Measurements from ENCODE around the gene TBR1. TPM values are rescaled to one million over a fixed set of nuclear protein-coding genes. Genes with fewer than 3 reads are reported as not detected.

Gene TBR1
- total RNA-seq, 1 donor from 2014 or later = 0.05 TPM

GRCh38 chr2:161434118-161434517, 18.0 kb downstream of the TBR1 start:
- Mint-ChIP-seq H3K36me3 (ENCODE audit: low read depth) (no peaks in the 10 kb centered on the region), H3K27me3 (ENCODE audit: low read depth) (peaks cover 59% of the 10 kb centered on the region), H3K4me1 (peaks cover 9% of the 10 kb centered on the region), H3K4me3 (no peak overlapping the region), H3K27ac (ENCODE audit: unreplicated experiment) (no peak overlapping the region), H3K9me3 (no peaks in the 10 kb centered on the region)
- no peak for DNase-seq (ENCODE audit: low read depth, low spot score)
- TF ChIP-seq CTCF (conservative IDR thresholded peaks at IDR 0.05) = no peak

GRCh38 chr2:161436411-161436810, 20.3 kb downstream of the TBR1 start:
- H3K4me3 Mint-ChIP-seq = no peak overlapping the region
- no peak overlapping the region for H3K27ac Mint-ChIP-seq (ENCODE audit: unreplicated experiment)
- peaks cover 48% of the 10 kb centered on the region for H3K27me3 Mint-ChIP-seq (ENCODE audit: low read depth)
- H3K36me3 Mint-ChIP-seq (ENCODE audit: low read depth) = no peaks in the 10 kb centered on the region
- TF ChIP-seq CTCF (conservative IDR thresholded peaks at IDR 0.05) = no peak
- DNase-seq (ENCODE audit: low read depth, low spot score) = no peak
- no peaks in the 10 kb centered on the region for H3K9me3 Mint-ChIP-seq
- H3K4me1 Mint-ChIP-seq = peaks cover 8% of the 10 kb centered on the region

- Mint-ChIP-seq H3K4me1 (no peaks in the 10 kb centered on the region), H3K27me3 (ENCODE audit: low read depth) (peaks cover 44% of the 10 kb centered on the region), H3K36me3 (ENCODE audit: low read depth) (no peaks in the 10 kb centered on the region), H3K27ac (ENCODE audit: unreplicated experiment) (no peak overlapping the region), H3K9me3 (no peaks in the 10 kb centered on the region), H3K4me3 (no peak overlapping the region)
- no peak for DNase-seq (ENCODE audit: low read depth, low spot score)
- TF ChIP-seq CTCF (conservative IDR thresholded peaks at IDR 0.05) = no peak
Measured at GRCh38 chr2:161438598-161438997, 22.5 kb downstream of the TBR1 start.

- H3K27me3 Mint-ChIP-seq (ENCODE audit: low read depth) = peaks cover 23% of the 10 kb centered on the region
- DNase-seq (ENCODE audit: low read depth, low spot score) = no peak
- H3K4me3 Mint-ChIP-seq = no peak overlapping the region
- H3K27ac Mint-ChIP-seq (ENCODE audit: unreplicated experiment) = no peak overlapping the region
- no peaks in the 10 kb centered on the region for H3K9me3 Mint-ChIP-seq
- no peak for TF ChIP-seq CTCF (conservative IDR thresholded peaks at IDR 0.05)
- H3K36me3 Mint-ChIP-seq (ENCODE audit: low read depth) = no peaks in the 10 kb centered on the region
- H3K4me1 Mint-ChIP-seq = no peaks in the 10 kb centered on the region
Measured at GRCh38 chr2:161445097-161445496, 29.0 kb downstream of the TBR1 start.

GRCh38 chr2:161448431-161448830, 32.3 kb downstream of the TBR1 start:
- no peak overlapping the region for H3K4me3 Mint-ChIP-seq
- H3K4me1 Mint-ChIP-seq = no peaks in the 10 kb centered on the region
- no peak for TF ChIP-seq CTCF (conservative IDR thresholded peaks at IDR 0.05)
- peaks cover 7% of the 10 kb centered on the region for H3K27me3 Mint-ChIP-seq (ENCODE audit: low read depth)
- no peaks in the 10 kb centered on the region for H3K36me3 Mint-ChIP-seq (ENCODE audit: low read depth)
- DNase-seq (ENCODE audit: low read depth, low spot score) = no peak
- H3K27ac Mint-ChIP-seq (ENCODE audit: unreplicated experiment) = no peak overlapping the region
- no peaks in the 10 kb centered on the region for H3K9me3 Mint-ChIP-seq

- DNase-seq (ENCODE audit: low read depth, low spot score) = no peak
- H3K36me3 Mint-ChIP-seq (ENCODE audit: low read depth) = no peaks in the 10 kb centered on the region
- no peak overlapping the region for H3K4me3 Mint-ChIP-seq
- TF ChIP-seq CTCF (conservative IDR thresholded peaks at IDR 0.05) = no peak
- H3K27ac Mint-ChIP-seq (ENCODE audit: unreplicated experiment) = no peak overlapping the region
- no peaks in the 10 kb centered on the region for H3K4me1 Mint-ChIP-seq
- peaks cover 12% of the 10 kb centered on the region for H3K9me3 Mint-ChIP-seq
- peaks cover 6% of the 10 kb centered on the region for H3K27me3 Mint-ChIP-seq (ENCODE audit: low read depth)
Measured at GRCh38 chr2:161471631-161472030, 55.5 kb downstream of the TBR1 start.

Measured in neural crest cell (in vitro differentiated cells).